ENCODE results near the gene ZNF662.

DNA sequence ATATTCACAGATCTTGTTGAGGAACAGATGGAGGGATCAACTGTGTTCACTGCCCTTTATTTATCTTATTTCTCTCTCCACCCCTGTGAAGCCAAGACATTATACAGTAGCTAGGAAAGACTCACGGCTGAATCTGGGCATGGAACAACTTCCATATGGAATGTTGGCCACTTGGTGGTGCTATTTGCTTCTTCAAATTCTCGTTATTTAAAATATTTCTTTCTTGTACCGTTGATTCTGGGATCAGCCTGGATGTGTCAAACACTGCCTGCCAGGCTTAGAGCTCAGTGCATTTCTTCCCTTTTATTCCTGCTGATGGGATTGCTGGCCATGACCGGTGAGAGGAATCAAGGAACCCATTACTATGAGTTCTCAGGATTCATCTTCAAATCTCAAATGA lies 55.7 kb downstream of the ZNF662 start:
- TF ChIP-seq, protein P1, sequence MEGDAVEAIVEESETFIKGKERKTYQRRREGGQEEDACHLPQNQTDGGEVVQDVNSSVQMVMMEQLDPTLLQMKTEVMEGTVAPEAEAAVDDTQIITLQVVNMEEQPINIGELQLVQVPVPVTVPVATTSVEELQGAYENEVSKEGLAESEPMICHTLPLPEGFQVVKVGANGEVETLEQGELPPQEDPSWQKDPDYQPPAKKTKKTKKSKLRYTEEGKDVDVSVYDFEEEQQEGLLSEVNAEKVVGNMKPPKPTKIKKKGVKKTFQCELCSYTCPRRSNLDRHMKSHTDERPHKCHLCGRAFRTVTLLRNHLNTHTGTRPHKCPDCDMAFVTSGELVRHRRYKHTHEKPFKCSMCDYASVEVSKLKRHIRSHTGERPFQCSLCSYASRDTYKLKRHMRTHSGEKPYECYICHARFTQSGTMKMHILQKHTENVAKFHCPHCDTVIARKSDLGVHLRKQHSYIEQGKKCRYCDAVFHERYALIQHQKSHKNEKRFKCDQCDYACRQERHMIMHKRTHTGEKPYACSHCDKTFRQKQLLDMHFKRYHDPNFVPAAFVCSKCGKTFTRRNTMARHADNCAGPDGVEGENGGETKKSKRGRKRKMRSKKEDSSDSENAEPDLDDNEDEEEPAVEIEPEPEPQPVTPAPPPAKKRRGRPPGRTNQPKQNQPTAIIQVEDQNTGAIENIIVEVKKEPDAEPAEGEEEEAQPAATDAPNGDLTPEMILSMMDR (IDR thresholded peaks at IDR 0.05) = peak; percentile 50 to 64 (median 62)
- TF ChIP-seq POLR2A (IDR thresholded peaks at IDR 0.05) = no peak

All from testis (tissue), 2 donors.